IMR-90 (cell line): ENCODE measurements around the gene CFAP97.

Source experiments
- CEBPB ChIP-seq: IDR thresholded peaks from 2 replicates; pipeline ENCODE4 v1.6.1; 2012; ENCODE audit warnings: low read depth, low read length, improper control_type of control experiment
- CTCF ChIP-seq: conservative IDR thresholded peaks from 2 replicates; pipeline ENCODE4 v1.5.1; 2012; ENCODE audit warnings: mild to moderate bottlenecking, low read depth, low read length, improper control_type of control experiment
- ELK1 ChIP-seq: fragments of 150-350 bp; IDR thresholded peaks from 2 replicates; pipeline ENCODE4 v1.6.1; 2016; ENCODE audit warnings: low read depth, mild to moderate bottlenecking, low read length, moderate library complexity, borderline replicate concordance
- FOS ChIP-seq: fragments of 150-350 bp; IDR thresholded peaks from 2 replicates; pipeline ENCODE4 v1.6.1; 2016; ENCODE audit warnings: low read depth, low read length
- MAFK ChIP-seq: IDR thresholded peaks from 2 replicates; pipeline ENCODE4 v1.6.1; 2012; ENCODE audit warnings: low read depth, low read length, improper control_type of control experiment
- MXI1 ChIP-seq: IDR thresholded peaks from 2 replicates; pipeline ENCODE4 v1.6.1; 2012; ENCODE audit warnings: low read depth, mild to moderate bottlenecking, low read length, moderate library complexity, borderline replicate concordance
- NFE2L2 ChIP-seq: fragments of 150-350 bp; IDR thresholded peaks from 2 replicates; pipeline ENCODE4 v1.6.1; 2016; ENCODE audit warnings: low read depth, mild to moderate bottlenecking, low read length
- POLR2A ChIP-seq: IDR thresholded peaks from 2 replicates; pipeline ENCODE4 v1.6.1; 2012; ENCODE audit warnings: mild to moderate bottlenecking, low read depth, low read length
- RAD21 ChIP-seq: IDR thresholded peaks from 2 replicates; pipeline ENCODE4 v1.6.1; 2012; ENCODE audit warnings: low read length, improper control_type of control experiment
- RCOR1 ChIP-seq: IDR thresholded peaks from 2 replicates; pipeline ENCODE4 v1.6.1; 2012; ENCODE audit warnings: mild to moderate bottlenecking, low read length, improper control_type of control experiment; ENCODE audit not compliant: insufficient replicate concordance
- RFX5 ChIP-seq: IDR thresholded peaks from 2 replicates; pipeline ENCODE4 v1.8.0; 2012; ENCODE audit warnings: low read depth, mild to moderate bottlenecking, low read length, moderate library complexity
- SMC3 ChIP-seq: fragments of 150-350 bp; IDR thresholded peaks from 2 replicates; pipeline ENCODE4 v1.6.1; 2016; ENCODE audit warnings: low read depth, mild to moderate bottlenecking, antibody characterized with exemption, low read length, moderate library complexity
- USF2 ChIP-seq: fragments of 150-350 bp; IDR thresholded peaks from 2 replicates; pipeline ENCODE4 v1.6.1; 2017; ENCODE audit warnings: mild to moderate bottlenecking, antibody characterized with exemption, low read length, low read depth

- TF ChIP-seq CTCF: no peak
- TF ChIP-seq CEBPB: no peak
- TF ChIP-seq USF2: no peak
- TF ChIP-seq POLR2A: no peak
- no peak for TF ChIP-seq MAFK
- TF ChIP-seq NFE2L2: no peak
- no peak for TF ChIP-seq SMC3
- no peak for TF ChIP-seq MXI1
- TF ChIP-seq ELK1: no peak
- no peak for TF ChIP-seq FOS
- TF ChIP-seq RCOR1: no peak
- no peak for TF ChIP-seq RAD21
- no peak for TF ChIP-seq RFX5
These were observed 3.7 kb upstream of the CFAP97 start for GRCh38 chr4:185207466-185207865.
